K562 (cell line): Measurements from ENCODE around the gene HPS1.

ENCODE experiments used
- CEBPB ChIP-seq: fragments of 450-650 bp; IDR thresholded peaks from 2 replicates; pipeline ENCODE4 v1.6.1; 2016; ENCODE audit warnings: missing genetic modification characterization, missing compliant biosample characterization
- EHMT2 ChIP-seq: fragments of 450-650 bp; IDR thresholded peaks from 2 replicates; pipeline ENCODE4 v1.6.1; 2018; ENCODE audit warnings: antibody characterized with exemption
- KDM4B ChIP-seq, 2 experiments: fragments of 450-650 bp in 1 of 2; sonication (generic) in 1 of 2; IDR thresholded peaks; 2 replicates each; pipeline ENCODE4 v1.6.1; 2016 to 2017; ENCODE audit warnings: borderline replicate concordance in 2 of 2, antibody characterized with exemption in 1 of 2, low read depth in 1 of 2, mild to moderate bottlenecking in 1 of 2
- MYNN ChIP-seq, 2 experiments: sonication (generic); formaldehyde crosslinking in 1 of 2; IDR thresholded peaks; 2 replicates each; pipeline versions ENCODE4 v1.5.0 to v1.6.1; 2016 to 2020; ENCODE audit warnings: antibody characterized with exemption in 1 of 2, missing genetic modification reagents in 1 of 2
- PML ChIP-seq: IDR thresholded peaks from 2 replicates; pipeline ENCODE4 v1.6.1; 2012; ENCODE audit warnings: low read length, inconsistent platforms
- ZKSCAN1 ChIP-seq: fragments of 150-350 bp; IDR thresholded peaks from 2 replicates; pipeline ENCODE4 v1.6.1; 2016; ENCODE audit warnings: low read depth, low read length
- ZNF239 ChIP-seq: fragments of 250-450 bp; sonication (Bioruptor Pico); IDR thresholded peaks from 2 replicates; pipeline ENCODE4 v1.4.0; 2020; ENCODE audit warnings: mild to moderate bottlenecking
- ZNF263 ChIP-seq: sonication (generic); formaldehyde crosslinking; IDR thresholded peaks from 2 replicates; pipeline ENCODE4 v1.8.0; 2022; ENCODE audit warnings: mild to moderate bottlenecking, missing genetic modification reagents, borderline replicate concordance
- ZNF274 ChIP-seq: IDR thresholded peaks from 2 replicates; pipeline ENCODE4 v1.6.1; 2011; ENCODE audit warnings: low read depth, mild to moderate bottlenecking, low read length, moderate library complexity, borderline replicate concordance
- TF ChIP-seq, protein P1 (sequence below): sonication (generic); IDR thresholded peaks from 2 replicates; pipeline ENCODE4 v1.6.1; 2016
- TF ChIP-seq, protein P2 (sequence below): sonication (generic); formaldehyde crosslinking; IDR thresholded peaks from 2 replicates; pipeline ENCODE4 v1.8.1; 2023; ENCODE audit warnings: mild to moderate bottlenecking, missing genetic modification reagents, moderate library complexity
- TF ChIP-seq, protein P3 (sequence below): sonication (generic); formaldehyde crosslinking; IDR thresholded peaks from 2 replicates; pipeline ENCODE4 v1.5.0; 2020; ENCODE audit warnings: missing genetic modification reagents
- TF ChIP-seq, protein P4 (sequence below): fragments of 250-450 bp; sonication (Bioruptor Pico); IDR thresholded peaks from 2 replicates; pipeline ENCODE4 v1.8.0; 2022; ENCODE audit warnings: inconsistent platforms

DNA sequence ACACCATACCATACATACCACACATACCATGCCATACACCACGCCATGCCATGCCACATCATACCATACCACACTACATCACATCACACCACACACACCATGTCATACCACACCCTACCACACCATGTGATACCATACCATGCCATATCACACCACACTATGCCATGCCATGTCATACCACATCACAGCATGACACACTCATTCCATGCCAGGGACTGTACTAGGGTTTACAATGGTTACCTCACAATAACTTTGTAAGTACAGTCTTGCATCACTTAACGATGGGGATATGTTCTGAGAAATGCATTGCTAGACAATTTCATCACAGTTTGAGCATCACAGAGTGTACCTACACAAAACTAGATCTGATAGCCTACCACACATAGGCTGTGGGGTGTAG, 46.3 kb downstream of the HPS1 start:
- no peak for TF ChIP-seq ZNF263 (CRISPR knock-in tag)
- peak; percentile 29; the same call in 1 of the 2 replicates for TF ChIP-seq CEBPB (tag)
- TF ChIP-seq KDM4B (IDR thresholded peaks at IDR 0.05; ENCODE audit: borderline replicate concordance in 2 of 2, low read depth in 1 of 2), result no peak
- TF ChIP-seq ZNF239 (CRISPR knock-in tag), result no peak
- TF ChIP-seq, protein P1, sequence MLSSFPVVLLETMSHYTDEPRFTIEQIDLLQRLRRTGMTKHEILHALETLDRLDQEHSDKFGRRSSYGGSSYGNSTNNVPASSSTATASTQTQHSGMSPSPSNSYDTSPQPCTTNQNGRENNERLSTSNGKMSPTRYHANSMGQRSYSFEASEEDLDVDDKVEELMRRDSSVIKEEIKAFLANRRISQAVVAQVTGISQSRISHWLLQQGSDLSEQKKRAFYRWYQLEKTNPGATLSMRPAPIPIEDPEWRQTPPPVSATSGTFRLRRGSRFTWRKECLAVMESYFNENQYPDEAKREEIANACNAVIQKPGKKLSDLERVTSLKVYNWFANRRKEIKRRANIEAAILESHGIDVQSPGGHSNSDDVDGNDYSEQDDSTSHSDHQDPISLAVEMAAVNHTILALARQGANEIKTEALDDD, result no peak
- TF ChIP-seq, protein P2, sequence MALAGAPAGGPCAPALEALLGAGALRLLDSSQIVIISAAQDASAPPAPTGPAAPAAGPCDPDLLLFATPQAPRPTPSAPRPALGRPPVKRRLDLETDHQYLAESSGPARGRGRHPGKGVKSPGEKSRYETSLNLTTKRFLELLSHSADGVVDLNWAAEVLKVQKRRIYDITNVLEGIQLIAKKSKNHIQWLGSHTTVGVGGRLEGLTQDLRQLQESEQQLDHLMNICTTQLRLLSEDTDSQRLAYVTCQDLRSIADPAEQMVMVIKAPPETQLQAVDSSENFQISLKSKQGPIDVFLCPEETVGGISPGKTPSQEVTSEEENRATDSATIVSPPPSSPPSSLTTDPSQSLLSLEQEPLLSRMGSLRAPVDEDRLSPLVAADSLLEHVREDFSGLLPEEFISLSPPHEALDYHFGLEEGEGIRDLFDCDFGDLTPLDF (CRISPR knock-in tag), result no peak
- TF ChIP-seq MYNN (IDR thresholded peaks at IDR 0.05), result no peak
- TF ChIP-seq MYNN (CRISPR knock-in tag; IDR thresholded peaks at IDR 0.05), result no peak
- TF ChIP-seq, protein P3, sequence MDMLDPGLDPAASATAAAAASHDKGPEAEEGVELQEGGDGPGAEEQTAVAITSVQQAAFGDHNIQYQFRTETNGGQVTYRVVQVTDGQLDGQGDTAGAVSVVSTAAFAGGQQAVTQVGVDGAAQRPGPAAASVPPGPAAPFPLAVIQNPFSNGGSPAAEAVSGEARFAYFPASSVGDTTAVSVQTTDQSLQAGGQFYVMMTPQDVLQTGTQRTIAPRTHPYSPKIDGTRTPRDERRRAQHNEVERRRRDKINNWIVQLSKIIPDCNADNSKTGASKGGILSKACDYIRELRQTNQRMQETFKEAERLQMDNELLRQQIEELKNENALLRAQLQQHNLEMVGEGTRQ (CRISPR knock-in tag), result no peak
- TF ChIP-seq EHMT2, result no peak
- TF ChIP-seq PML, result no peak
- no peak for TF ChIP-seq ZNF274
- TF ChIP-seq, protein P4, sequence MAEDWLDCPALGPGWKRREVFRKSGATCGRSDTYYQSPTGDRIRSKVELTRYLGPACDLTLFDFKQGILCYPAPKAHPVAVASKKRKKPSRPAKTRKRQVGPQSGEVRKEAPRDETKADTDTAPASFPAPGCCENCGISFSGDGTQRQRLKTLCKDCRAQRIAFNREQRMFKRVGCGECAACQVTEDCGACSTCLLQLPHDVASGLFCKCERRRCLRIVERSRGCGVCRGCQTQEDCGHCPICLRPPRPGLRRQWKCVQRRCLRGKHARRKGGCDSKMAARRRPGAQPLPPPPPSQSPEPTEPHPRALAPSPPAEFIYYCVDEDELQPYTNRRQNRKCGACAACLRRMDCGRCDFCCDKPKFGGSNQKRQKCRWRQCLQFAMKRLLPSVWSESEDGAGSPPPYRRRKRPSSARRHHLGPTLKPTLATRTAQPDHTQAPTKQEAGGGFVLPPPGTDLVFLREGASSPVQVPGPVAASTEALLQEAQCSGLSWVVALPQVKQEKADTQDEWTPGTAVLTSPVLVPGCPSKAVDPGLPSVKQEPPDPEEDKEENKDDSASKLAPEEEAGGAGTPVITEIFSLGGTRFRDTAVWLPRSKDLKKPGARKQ (CRISPR knock-in tag), result no peak
- no peak for TF ChIP-seq ZKSCAN1
